ENCODE results near the gene EPN2. TPM values are rescaled to one million over a fixed set of nuclear protein-coding genes. Genes with fewer than 3 reads are reported as not detected.

The EPN2 gene
- total RNA-seq, 4 donors from 2014 or later, result 25.6 to 145 (median 84.1) TPM

GRCh38 chr17:19316761-19317358, 79.7 kb downstream of the EPN2 start:
- peak overlapping the region; percentile 49 to 68 for H3K27ac ChIP-seq
- no peak overlapping the region for H3K4me3 ChIP-seq
- no peak for DNase-seq
- H3K9me3 ChIP-seq, result no peaks in the 10 kb centered on the region
- no peaks in the 10 kb centered on the region for H3K36me3 ChIP-seq
- intact Hi-C loops (cut with DNase I; ENCODE audit: low total_unique reads), result no loop called here
- no peaks in the 10 kb centered on the region for H3K27me3 ChIP-seq
- TF ChIP-seq CTCF (IDR thresholded peaks at IDR 0.05) (no peak), POLR2A (IDR thresholded peaks at IDR 0.05) (no peak)
- peaks cover 0 to 12% of the 10 kb centered on the region in 2 donors for H3K4me1 ChIP-seq

GRCh38 chr17:19317359-19318095, 80.4 kb downstream of the EPN2 start:
- no peak overlapping the region for H3K4me3 ChIP-seq
- H3K36me3 ChIP-seq, result no peaks in the 10 kb centered on the region
- peak overlapping the region; percentile 49 to 68 for H3K27ac ChIP-seq
- peaks cover 0 to 12% of the 10 kb centered on the region in 2 donors for H3K4me1 ChIP-seq
- peak; percentile 85 for DNase-seq
- no peaks in the 10 kb centered on the region for H3K27me3 ChIP-seq
- TF ChIP-seq CTCF (IDR thresholded peaks at IDR 0.05), result peak; percentile 31 to 51 (median 42)
- TF ChIP-seq POLR2A (IDR thresholded peaks at IDR 0.05), result peak; percentile 17 to 19
- no peaks in the 10 kb centered on the region for H3K9me3 ChIP-seq
- intact Hi-C loops (cut with DNase I; ENCODE audit: low total_unique reads), result no loop called here

- Histone ChIP-seq H3K4me3 (no peak overlapping the region), H3K27ac (no peak overlapping the region), H3K27me3 (no peaks in the 10 kb centered on the region), H3K4me1 (peaks cover 0 to 12% of the 10 kb centered on the region in 2 donors), H3K36me3 (no peaks in the 10 kb centered on the region), H3K9me3 (no peaks in the 10 kb centered on the region)
- TF ChIP-seq POLR2A (IDR thresholded peaks at IDR 0.05) (no peak), CTCF (IDR thresholded peaks at IDR 0.05) (no peak)
- intact Hi-C loops (cut with DNase I; ENCODE audit: low total_unique reads), result no loop called here
- no peak for DNase-seq
Measured at GRCh38 chr17:19318611-19319010, 81.4 kb downstream of the EPN2 start.

GRCh38 chr17:19319771-19320505, 82.8 kb downstream of the EPN2 start:
- DNase-seq, result no peak
- no peaks in the 10 kb centered on the region for H3K9me3 ChIP-seq
- intact Hi-C loops (cut with DNase I; ENCODE audit: low total_unique reads), result no loop called here
- H3K4me3 ChIP-seq, result no peak overlapping the region
- H3K27me3 ChIP-seq, result no peaks in the 10 kb centered on the region
- no peak overlapping the region for H3K27ac ChIP-seq
- H3K4me1 ChIP-seq, result peaks cover 0 to 12% of the 10 kb centered on the region in 2 donors
- TF ChIP-seq CTCF (IDR thresholded peaks at IDR 0.05) (no peak), POLR2A (IDR thresholded peaks at IDR 0.05) (no peak)
- H3K36me3 ChIP-seq, result no peaks in the 10 kb centered on the region

- H3K9me3 ChIP-seq, result no peaks in the 10 kb centered on the region
- intact Hi-C loops (cut with DNase I; ENCODE audit: low total_unique reads), result no loop called here
- no peaks in the 10 kb centered on the region for H3K36me3 ChIP-seq
- TF ChIP-seq POLR2A (IDR thresholded peaks at IDR 0.05) (no peak), CTCF (IDR thresholded peaks at IDR 0.05) (no peak)
- H3K4me1 ChIP-seq, result peaks cover 0 to 12% of the 10 kb centered on the region in 2 donors
- H3K4me3 ChIP-seq, result no peak overlapping the region
- H3K27ac ChIP-seq, result no peak overlapping the region
- no peaks in the 10 kb centered on the region for H3K27me3 ChIP-seq
- no peak for DNase-seq
Measured at GRCh38 chr17:19320876-19321275, 83.7 kb downstream of the EPN2 start.

All from uterus (tissue), 4 donors.